CD8-positive, alpha-beta memory T cell (primary cell): Measurements from ENCODE around the gene CENPT. TPM values are rescaled to one million over a fixed set of nuclear protein-coding genes. Genes with fewer than 3 reads are reported as not detected.

Source experiments
- CTCF ChIA-PET: fragments of 350-600 bp; sonication (Branson Sonifier 250); formaldehyde crosslinking; loops from one replicate; lab custom pipeline; 2021; ENCODE audit warnings: antibody characterized with exemption; lab: Charles Lee
- POLR2A ChIA-PET: fragments of 350-600 bp; sonication (Branson Sonifier 250); formaldehyde crosslinking; loops from one replicate; lab custom pipeline; 2021; ENCODE audit warnings: antibody characterized with exemption; lab: Charles Lee
- DNase-seq, 5 donors: peaks; one replicate each; pipeline versions ENCODE4 v3.0.0 to v3.0.0-alpha.2; 2020 to 2022; ENCODE audit warnings: mixed read lengths in 1 of 5
- H3K27ac ChIP-seq: one replicate; pipeline ENCODE4 v1.7.0; 2013; ENCODE audit warnings: low read depth, mild to moderate bottlenecking, low read length, moderate library complexity
- H3K27me3 ChIP-seq: 2 replicates; pipeline ENCODE4 v1.7.0; 2013; ENCODE audit warnings: low read length, mild to moderate bottlenecking; ENCODE audit not compliant: insufficient read depth, poor library complexity, severe bottlenecking
- H3K36me3 ChIP-seq: 2 replicates; pipeline ENCODE4 v1.7.0; 2013; ENCODE audit warnings: mild to moderate bottlenecking, low read length, moderate library complexity; ENCODE audit not compliant: insufficient read depth
- H3K4me1 ChIP-seq: 2 replicates; pipeline ENCODE4 v1.7.0; 2013; ENCODE audit warnings: mild to moderate bottlenecking, low read length, moderate library complexity; ENCODE audit not compliant: insufficient read depth
- H3K4me3 ChIP-seq: 2 replicates; pipeline ENCODE4 v1.7.0; 2013; ENCODE audit warnings: mild to moderate bottlenecking, low read length
- H3K9me3 ChIP-seq: 2 replicates; pipeline ENCODE4 v1.7.0; 2013; ENCODE audit warnings: mild to moderate bottlenecking, low read length
- H3K27ac Mint-ChIP-seq, 8 donors: one replicate each; pipeline ENCODE4 v1.8.0; 2020 to 2021; ENCODE audit warnings: mixed read lengths in 8 of 8, mild to moderate bottlenecking in 6 of 8, inconsistent platforms in 3 of 8, moderate library complexity in 3 of 8
- H3K27me3 Mint-ChIP-seq, 2 donors: one replicate each; pipeline ENCODE4 v1.8.0; 2020 to 2021; ENCODE audit warnings: mixed read lengths in 2 of 2, mild to moderate bottlenecking in 1 of 2, moderate library complexity in 1 of 2
- H3K36me3 Mint-ChIP-seq, 3 donors: one replicate each; pipeline ENCODE4 v1.8.0; 2020 to 2021; ENCODE audit warnings: mixed read lengths in 3 of 3, inconsistent platforms in 1 of 3, mild to moderate bottlenecking in 1 of 3
- H3K4me1 Mint-ChIP-seq, 3 donors: one replicate each; pipeline ENCODE4 v1.8.0; 2020 to 2021; ENCODE audit warnings: mixed read lengths in 3 of 3, inconsistent platforms in 1 of 3, mild to moderate bottlenecking in 1 of 3
- H3K4me3 Mint-ChIP-seq, 7 donors: one replicate each; pipeline ENCODE4 v1.8.0; 2020 to 2021; ENCODE audit warnings: mixed read lengths in 7 of 7, mild to moderate bottlenecking in 6 of 7, moderate library complexity in 4 of 7, inconsistent platforms in 2 of 7
- H3K9me3 Mint-ChIP-seq, 5 donors: one replicate each; pipeline ENCODE4 v1.8.0; 2020 to 2022; ENCODE audit warnings: mixed read lengths in 5 of 5, mild to moderate bottlenecking in 3 of 5, moderate library complexity in 2 of 5, inconsistent platforms in 1 of 5
- polyA plus RNA-seq: library from polyadenylated mRNA; unstranded; fragments of 300-500 nt; fragmentation: Illumina TruSeq; gene quantifications from one replicate; pipeline ENCODE4 v1.2.3, GENCODE V29; 2021
- total RNA-seq, 2 experiments: library from RNA; stranded (reverse); gene quantifications; one replicate each; pipeline ENCODE4 v1.2.3, GENCODE V29; 2021

Gene CENPT, protein sequence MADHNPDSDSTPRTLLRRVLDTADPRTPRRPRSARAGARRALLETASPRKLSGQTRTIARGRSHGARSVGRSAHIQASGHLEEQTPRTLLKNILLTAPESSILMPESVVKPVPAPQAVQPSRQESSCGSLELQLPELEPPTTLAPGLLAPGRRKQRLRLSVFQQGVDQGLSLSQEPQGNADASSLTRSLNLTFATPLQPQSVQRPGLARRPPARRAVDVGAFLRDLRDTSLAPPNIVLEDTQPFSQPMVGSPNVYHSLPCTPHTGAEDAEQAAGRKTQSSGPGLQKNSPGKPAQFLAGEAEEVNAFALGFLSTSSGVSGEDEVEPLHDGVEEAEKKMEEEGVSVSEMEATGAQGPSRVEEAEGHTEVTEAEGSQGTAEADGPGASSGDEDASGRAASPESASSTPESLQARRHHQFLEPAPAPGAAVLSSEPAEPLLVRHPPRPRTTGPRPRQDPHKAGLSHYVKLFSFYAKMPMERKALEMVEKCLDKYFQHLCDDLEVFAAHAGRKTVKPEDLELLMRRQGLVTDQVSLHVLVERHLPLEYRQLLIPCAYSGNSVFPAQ
- 10 to 100 TPM; 56.5 to 58.6 TPM for total RNA-seq
- polyA plus RNA-seq: 14.3 TPM

DNA sequence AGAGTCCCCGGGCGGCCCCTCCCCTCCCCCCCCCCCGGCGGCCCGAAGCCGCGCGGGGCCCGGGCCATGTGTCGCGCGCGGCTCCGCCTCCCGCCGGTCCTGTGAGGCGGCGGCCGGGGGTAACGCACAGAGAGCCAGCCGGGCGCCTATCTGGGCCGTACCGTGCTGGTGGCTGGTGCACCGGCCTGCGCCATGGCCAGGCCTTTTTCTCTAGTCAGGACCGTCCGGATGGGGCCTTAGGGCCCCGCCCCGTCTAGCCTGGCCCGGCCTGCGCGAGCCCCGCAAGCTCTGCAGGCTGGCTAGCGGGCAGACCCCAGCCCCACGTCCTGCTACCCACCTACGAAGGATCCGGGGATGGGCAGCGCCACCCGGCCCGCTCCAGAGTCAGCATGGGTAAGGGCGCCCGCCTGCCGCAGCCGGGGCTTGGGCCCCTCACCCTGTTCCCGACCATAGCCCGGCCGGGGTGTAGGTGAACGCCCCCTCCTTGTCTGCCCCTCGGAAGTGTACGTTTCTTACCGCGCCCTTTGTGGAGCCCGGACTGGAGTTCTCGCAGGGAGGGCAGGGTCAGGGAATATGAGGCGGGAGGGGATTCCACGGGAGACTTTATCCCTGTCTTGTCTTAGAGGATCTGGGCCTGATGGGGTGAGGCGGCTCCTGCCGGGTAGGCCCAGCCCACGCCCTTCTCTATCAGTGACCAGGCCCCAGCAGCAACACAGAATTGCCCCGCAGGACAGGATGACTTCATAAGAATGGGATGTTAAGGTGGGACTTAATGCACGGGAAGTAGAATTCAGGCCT is at the start of gene CENPT:
Gene CENPT (minus strand): TSS at position 630 of the 798 bp plus-strand sequence. CDS start 13,834 bp downstream, outside the sequence.
- Mint-ChIP-seq H3K4me3 (peak within 1 kb of the TSS; percentile 87 to 98 (median 87)), H3K27ac (peak within 1 kb of the TSS; percentile 57 to 99 (median 88)), H3K27me3 (no peaks in the 10 kb centered on the region), H3K9me3 (peaks cover 0 to 2% (median 0%) of the 10 kb centered on the region in 5 donors), H3K4me1 (peaks cover 38 to 59% (median 50%) of the 10 kb centered on the region in 3 donors), H3K36me3 (peaks cover 0 to 23% (median 0%) of the 10 kb centered on the region in 3 donors)
- CTCF ChIA-PET: interaction anchor here (0.9 to 3.2 kb wide), 3 partner anchors 31 to 40 kb away, joined by 3 to 23 read pairs (median 4); partner anchors contain the start of gene TSNAXIP1
- Histone ChIP-seq H3K27me3 (no peaks in the 10 kb centered on the region), H3K4me3 (peak within 1 kb of the TSS; percentile 92), H3K27ac (peak within 1 kb of the TSS; percentile 82), H3K36me3 (no peaks in the 10 kb centered on the region), H3K9me3 (no peaks in the 10 kb centered on the region), H3K4me1 (peaks cover 52% of the 10 kb centered on the region)
- DNase-seq: no peak
- POLR2A ChIA-PET: interaction anchor here (0.7 to 1.2 kb wide), 2 partner anchors 88 to 233 kb away, joined by 3 to 7 read pairs; no protein-coding TSS in a partner anchor

DNA sequence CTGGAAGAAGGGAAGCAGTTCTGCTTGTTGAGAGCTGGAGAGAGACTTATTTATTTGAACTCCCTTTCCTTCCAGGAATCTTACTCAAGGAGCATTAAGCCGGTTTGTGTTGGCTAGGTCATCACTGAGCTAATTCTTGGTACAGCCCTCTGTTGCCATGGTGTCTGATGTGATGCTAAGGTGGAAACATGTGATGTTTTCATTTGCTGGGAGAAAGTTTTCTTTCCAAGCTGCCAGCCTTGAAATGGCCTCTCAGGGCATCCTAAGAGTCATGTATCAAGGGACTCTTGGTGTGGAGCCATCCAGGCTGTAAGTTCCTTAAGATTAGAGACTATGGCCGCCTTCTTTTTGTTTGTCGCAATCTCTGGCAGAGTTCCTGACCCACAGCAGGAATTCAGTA is 49.7 kb upstream of the CENPT start:
- DNase-seq: no peak
- peak overlapping the region in 1 of 7 donors; percentile 35 for H3K4me3 Mint-ChIP-seq
- peaks cover 35 to 68% (median 49%) of the 10 kb centered on the region in 3 donors for H3K4me1 Mint-ChIP-seq
- no peak overlapping the region for H3K4me3 ChIP-seq
- ChIA-PET CTCF (interaction anchor here (1.2 to 1.8 kb wide), 4 partner anchors 13 to 81 kb away, joined by 3 to 6 read pairs (median 4); no protein-coding TSS in a partner anchor), POLR2A (no interaction called here)
- H3K4me1 ChIP-seq: peaks cover 20% of the 10 kb centered on the region
- no peaks in the 10 kb centered on the region for H3K27me3 Mint-ChIP-seq
- no peaks in the 10 kb centered on the region for H3K9me3 Mint-ChIP-seq
- H3K36me3 ChIP-seq: peaks cover 9% of the 10 kb centered on the region
- peak overlapping the region in 2 of 8 donors; percentile 24 to 79 for H3K27ac Mint-ChIP-seq
- no peaks in the 10 kb centered on the region for H3K9me3 ChIP-seq
- no peak overlapping the region for H3K27ac ChIP-seq
- peaks cover 0 to 20% (median 0%) of the 10 kb centered on the region in 3 donors for H3K36me3 Mint-ChIP-seq
- no peaks in the 10 kb centered on the region for H3K27me3 ChIP-seq

DNA sequence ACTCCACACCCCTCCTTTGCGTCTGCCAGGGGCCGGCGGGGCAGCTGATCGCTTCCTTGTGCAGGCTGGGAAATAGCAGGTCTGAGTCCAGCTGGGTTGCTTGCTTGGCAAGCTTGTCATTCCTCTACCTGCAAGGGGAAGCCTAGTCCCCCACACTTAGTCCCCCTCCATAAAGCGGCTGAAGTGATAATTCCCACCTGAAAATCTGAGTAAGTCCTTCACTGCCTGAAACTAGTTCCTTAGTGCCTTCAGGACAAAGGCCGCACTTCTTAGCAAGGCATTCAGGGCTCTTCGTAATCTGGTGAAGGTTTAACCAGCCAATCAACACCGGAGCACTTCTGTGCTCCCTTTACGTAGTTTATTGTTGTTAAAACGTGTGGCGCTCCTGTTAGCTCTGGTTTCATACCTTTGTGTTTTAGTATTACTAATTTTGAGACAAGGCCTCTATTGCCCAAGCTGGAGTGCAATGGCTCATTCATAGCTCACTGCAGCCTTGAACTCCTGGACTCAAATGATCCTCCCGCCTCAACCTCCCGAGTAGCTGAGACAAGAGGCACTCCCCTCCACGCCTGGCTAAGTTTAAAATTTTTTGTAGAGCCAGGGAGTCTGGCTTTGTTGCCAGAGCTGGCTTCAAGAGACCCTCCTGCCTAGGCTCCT is 46.4 kb upstream of the CENPT start:
- H3K36me3 Mint-ChIP-seq: peaks cover 0 to 6% (median 0%) of the 10 kb centered on the region in 3 donors
- H3K4me3 ChIP-seq: peak overlapping the region; percentile 92

DNA sequence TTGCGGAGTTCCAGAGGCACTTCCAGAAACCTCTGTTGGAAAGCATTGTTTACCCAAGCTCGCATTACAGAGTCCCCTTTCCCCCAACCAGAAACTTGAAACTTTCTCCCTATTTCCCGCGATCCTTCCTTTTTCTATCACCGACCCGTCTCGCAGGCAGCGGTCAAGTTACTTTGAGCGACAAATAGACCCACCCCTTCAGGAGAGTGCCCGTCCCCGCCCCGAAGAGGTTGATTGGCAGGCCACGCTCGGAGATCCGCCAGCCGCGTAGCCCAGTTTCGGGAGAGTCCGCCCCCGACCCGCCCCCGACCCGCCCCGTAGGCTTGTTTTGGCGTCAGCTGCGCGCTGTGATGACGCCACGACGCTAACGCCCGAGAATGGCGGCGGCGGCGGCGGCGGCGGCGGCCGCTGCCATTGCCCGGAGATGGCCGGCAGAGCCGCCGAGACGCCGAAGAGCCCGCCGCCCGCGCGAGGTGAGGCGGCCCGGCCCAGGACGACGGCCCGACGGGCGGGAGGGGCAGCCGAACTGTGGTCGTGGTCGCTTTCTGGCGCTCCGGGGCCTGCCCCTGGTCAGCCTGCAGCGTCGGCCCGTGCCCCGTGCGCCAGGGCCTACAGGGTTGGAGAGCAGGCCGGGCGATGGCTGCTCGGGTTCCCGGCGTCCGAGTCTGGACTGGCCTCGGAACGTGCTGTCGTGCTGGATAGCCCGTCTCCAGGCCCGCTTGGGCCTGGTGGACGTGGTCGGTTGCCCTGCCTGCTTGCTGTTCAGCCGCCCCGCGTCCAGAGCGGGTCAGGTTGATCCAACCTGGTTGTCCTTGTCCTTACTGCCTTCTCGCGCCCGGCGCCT is 45.6 kb upstream of the CENPT start, which contains the start of gene PSKH1:
Gene PSKH1 (plus strand): TSS at position 356 of the 844 bp plus-strand sequence. CDS start 15,496 bp downstream, outside the sequence.
- ChIA-PET CTCF (interaction anchor here (1.0 to 3.3 kb wide), 5 partner anchors 9 to 76 kb away, joined by 3 to 12 read pairs (median 4); partner anchors contain the start of gene NRN1L), POLR2A (interaction anchor here (0.5 to 0.7 kb wide), 4 partner anchors 21 to 74 kb away, joined by 3 to 4 read pairs (median 4); no protein-coding TSS in a partner anchor)
- Histone ChIP-seq H3K9me3 (no peaks in the 10 kb centered on the region), H3K4me3 (peak within 1 kb of the TSS; percentile 92), H3K27me3 (no peaks in the 10 kb centered on the region), H3K4me1 (peaks cover 20% of the 10 kb centered on the region), H3K36me3 (no peaks in the 10 kb centered on the region), H3K27ac (peak within 1 kb of the TSS; percentile 91)
- Mint-ChIP-seq H3K4me1 (peaks cover 28 to 47% (median 38%) of the 10 kb centered on the region in 3 donors), H3K9me3 (no peaks in the 10 kb centered on the region), H3K27me3 (no peaks in the 10 kb centered on the region), H3K4me3 (peak within 1 kb of the TSS; percentile 87 to 100 (median 94)), H3K36me3 (peaks cover 0 to 5% (median 0%) of the 10 kb centered on the region in 3 donors), H3K27ac (peak within 1 kb of the TSS; percentile 96 to 99 (median 98))
- peak; percentile 85 to 94 (median 93) for DNase-seq

More for the DNA sequence above, 46.4 kb upstream of the CENPT start:
- H3K4me1 ChIP-seq: peaks cover 20% of the 10 kb centered on the region
- POLR2A ChIA-PET: interaction anchor here (0.7 kb wide), 1 partner anchor 42 kb away, joined by 4 read pairs; no protein-coding TSS in a partner anchor
- peak overlapping the region; percentile 91 for H3K27ac ChIP-seq
- DNase-seq: no peak
- no peaks in the 10 kb centered on the region for H3K9me3 Mint-ChIP-seq
- H3K27ac Mint-ChIP-seq: peak overlapping the region; percentile 96 to 99 (median 98)
- no peaks in the 10 kb centered on the region for H3K9me3 ChIP-seq
- CTCF ChIA-PET: interaction anchor here (1.0 to 3.0 kb wide), 4 partner anchors 10 to 77 kb away, joined by 3 to 12 read pairs (median 4); partner anchors contain the start of gene NRN1L
- H3K4me1 Mint-ChIP-seq: peaks cover 28 to 54% (median 40%) of the 10 kb centered on the region in 3 donors
- no peaks in the 10 kb centered on the region for H3K27me3 Mint-ChIP-seq
- H3K4me3 Mint-ChIP-seq: peak overlapping the region; percentile 87 to 100 (median 94)
- H3K36me3 ChIP-seq: no peaks in the 10 kb centered on the region
- H3K27me3 ChIP-seq: no peaks in the 10 kb centered on the region

DNA sequence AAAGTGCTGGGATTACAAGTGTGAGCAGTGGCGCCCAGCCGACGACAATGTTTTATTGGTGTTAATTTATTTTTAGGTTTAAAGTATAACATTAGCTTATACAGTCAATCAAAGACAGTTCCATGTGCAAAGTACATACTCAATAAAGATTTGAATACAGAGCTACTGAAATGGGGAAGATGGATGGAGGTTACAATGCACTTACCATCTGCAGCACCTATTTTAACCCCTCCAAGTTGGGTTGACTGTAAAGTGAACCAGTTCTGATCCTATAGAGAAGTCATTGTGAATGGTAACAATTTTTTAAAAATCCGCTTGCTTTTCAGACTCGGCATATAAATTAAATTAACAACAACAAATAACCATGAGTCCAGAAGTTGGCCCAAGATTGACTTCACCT is 44.9 kb upstream of the CENPT start:
- no peak for DNase-seq
- POLR2A ChIA-PET: interaction anchor here (0.5 to 0.7 kb wide), 4 partner anchors 21 to 74 kb away, joined by 3 to 9 read pairs (median 4); no protein-coding TSS in a partner anchor
- H3K4me1 Mint-ChIP-seq: peaks cover 27 to 44% (median 35%) of the 10 kb centered on the region in 3 donors
- no peaks in the 10 kb centered on the region for H3K27me3 ChIP-seq
- H3K4me3 ChIP-seq: peak overlapping the region; percentile 61
- peak overlapping the region; percentile 66 for H3K27ac ChIP-seq
- no peaks in the 10 kb centered on the region for H3K9me3 ChIP-seq
- peak overlapping the region; percentile 85 to 97 (median 92) for H3K27ac Mint-ChIP-seq
- no peaks in the 10 kb centered on the region for H3K36me3 ChIP-seq
- H3K36me3 Mint-ChIP-seq: peaks cover 0 to 5% (median 0%) of the 10 kb centered on the region in 3 donors
- H3K4me3 Mint-ChIP-seq: peak overlapping the region; percentile 65 to 94 (median 87)
- CTCF ChIA-PET: interaction anchor here (0.7 to 3.3 kb wide), 3 partner anchors 9 to 68 kb away, joined by 3 to 12 read pairs (median 10); partner anchors contain the start of gene NRN1L
- peaks cover 20% of the 10 kb centered on the region for H3K4me1 ChIP-seq
- no peaks in the 10 kb centered on the region for H3K9me3 Mint-ChIP-seq
- H3K27me3 Mint-ChIP-seq: no peaks in the 10 kb centered on the region

DNA sequence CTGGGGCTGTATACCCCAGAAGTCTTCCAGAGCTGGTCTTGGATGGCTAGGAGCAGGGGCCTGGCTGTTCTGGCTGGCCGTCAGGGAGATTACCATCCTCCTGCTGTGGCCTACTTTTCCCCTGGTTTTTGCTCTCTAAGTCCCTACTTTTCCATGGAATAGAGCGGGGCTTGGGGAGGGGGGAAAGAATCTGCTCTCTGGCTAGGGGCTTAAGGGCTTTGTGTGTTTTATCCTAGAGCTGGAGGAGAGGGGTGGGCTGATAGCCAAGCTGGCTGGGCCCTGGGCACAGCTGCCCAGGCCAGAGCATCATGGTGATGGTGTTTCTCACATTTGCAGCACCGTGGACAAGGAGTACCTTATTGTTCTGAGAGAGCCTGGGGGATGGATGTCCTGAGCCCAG is 40.8 kb upstream of the CENPT start:
- Histone ChIP-seq H3K27me3 (no peaks in the 10 kb centered on the region), H3K36me3 (peaks cover 12% of the 10 kb centered on the region), H3K9me3 (no peaks in the 10 kb centered on the region), H3K4me1 (no peaks in the 10 kb centered on the region), H3K27ac (no peak overlapping the region), H3K4me3 (no peak overlapping the region)
- POLR2A ChIA-PET: no interaction called here
- Mint-ChIP-seq H3K27ac (no peak overlapping the region), H3K9me3 (no peaks in the 10 kb centered on the region), H3K27me3 (no peaks in the 10 kb centered on the region), H3K36me3 (peaks cover 0 to 26% (median 2%) of the 10 kb centered on the region in 3 donors), H3K4me1 (peaks cover 5 to 8% (median 8%) of the 10 kb centered on the region in 3 donors), H3K4me3 (no peak overlapping the region)
- DNase-seq: no peak
- CTCF ChIA-PET: no interaction called here
